Astrocyte of the hippocampus (primary cell): ENCODE results near the gene LYPLAL1.
"Not testable (repeated sequence)": the region's sequence is repeated elsewhere in the genome, so short reads cannot be mapped to it uniquely, and the experiment has no call there.

ENCODE experiments used
- DNase-seq: peaks from one replicate; pipeline ENCODE4 v3.0.0; 2011; ENCODE audit warnings: low read depth, low spot score

LYPLAL1 gene

GRCh38 chr1:219163401-219163954 is 10.2 kb upstream of the LYPLAL1 start:
- DNase-seq = no peak

- DNase-seq = peak; percentile 33
Measured at GRCh38 chr1:219171192-219171935, 2.3 kb upstream of the LYPLAL1 start.

- no peak for DNase-seq
Measured at GRCh38 chr1:219172821-219173220, 857 bp upstream of the LYPLAL1 start.

- DNase-seq = no peak
Measured at GRCh38 chr1:219173434-219173757, 282 bp upstream of the LYPLAL1 start.

GRCh38 chr1:219174460-219175211 is 958 bp downstream of the LYPLAL1 start:
- peak; percentile 88 for DNase-seq

- no peak for DNase-seq
Measured at GRCh38 chr1:219175212-219175564, 1.5 kb downstream of the LYPLAL1 start.

GRCh38 chr1:219176168-219176567 is 2.5 kb downstream of the LYPLAL1 start:
- DNase-seq = no peak

GRCh38 chr1:219177363-219177762 is 3.7 kb downstream of the LYPLAL1 start:
- DNase-seq = no peak

GRCh38 chr1:219177940-219178339 is 4.3 kb downstream of the LYPLAL1 start:
- no peak for DNase-seq

GRCh38 chr1:219179293-219179692 is 5.6 kb downstream of the LYPLAL1 start:
- no peak for DNase-seq

GRCh38 chr1:219184337-219184736 is 10.7 kb downstream of the LYPLAL1 start:
- DNase-seq = no peak

GRCh38 chr1:219185486-219186117 is 11.9 kb downstream of the LYPLAL1 start:
- DNase-seq = no peak

- DNase-seq = no peak
Measured at GRCh38 chr1:219188331-219188803, 14.7 kb downstream of the LYPLAL1 start.

GRCh38 chr1:219189021-219189824 is 15.5 kb downstream of the LYPLAL1 start:
- peak; percentile 77 for DNase-seq

GRCh38 chr1:219189952-219190351 is 16.3 kb downstream of the LYPLAL1 start:
- no peak for DNase-seq

- no peak for DNase-seq
Measured at GRCh38 chr1:219190605-219191004, 16.9 kb downstream of the LYPLAL1 start.

- DNase-seq = not testable (repeated sequence)
Measured at GRCh38 chr1:219195833-219196232, 22.2 kb downstream of the LYPLAL1 start.

GRCh38 chr1:219201656-219202055 is 28.0 kb downstream of the LYPLAL1 start:
- DNase-seq = no peak

GRCh38 chr1:219202567-219202966 is 28.9 kb downstream of the LYPLAL1 start:
- DNase-seq = no peak

- no peak for DNase-seq
Measured at GRCh38 chr1:219206350-219206749, 32.7 kb downstream of the LYPLAL1 start.

GRCh38 chr1:219209578-219209977 is 35.9 kb downstream of the LYPLAL1 start:
- DNase-seq = peak; percentile 49

GRCh38 chr1:219210067-219210466 is 36.4 kb downstream of the LYPLAL1 start:
- no peak for DNase-seq
